Activated naive CD4-positive, alpha-beta T cell treated with anti-CD3 and anti-CD28 coated beads, Interleukin-2, amount 50 U/mL, for 16 hours (primary cell): ENCODE results near the gene ASIC3.

ENCODE experiments used
- DNase-seq: peaks from one replicate; pipeline ENCODE4 v3.0.0-alpha.2; 2020

The ASIC3 gene

DNA sequence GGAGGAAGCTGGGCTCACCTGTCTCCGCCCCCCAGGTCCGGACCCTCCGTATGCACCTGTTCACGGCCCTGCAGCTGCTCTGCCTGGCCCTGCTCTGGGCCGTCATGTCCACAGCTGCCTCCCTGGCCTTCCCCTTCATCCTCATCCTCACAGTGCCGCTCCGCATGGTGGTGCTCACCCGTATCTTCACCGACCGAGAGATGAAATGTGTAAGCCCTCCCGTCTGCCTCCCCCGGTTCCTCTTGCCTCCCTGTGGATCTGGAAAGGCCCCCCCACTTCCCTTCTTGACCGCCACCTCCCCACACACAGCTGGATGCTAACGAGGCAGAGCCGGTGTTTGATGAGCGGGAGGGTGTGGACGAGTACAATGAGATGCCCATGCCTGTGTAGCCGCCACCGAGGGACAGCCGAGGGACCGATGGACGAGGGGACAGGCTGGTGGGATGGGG lies 27.7 kb downstream of the ASIC3 start:
- DNase-seq = no peak

DNA sequence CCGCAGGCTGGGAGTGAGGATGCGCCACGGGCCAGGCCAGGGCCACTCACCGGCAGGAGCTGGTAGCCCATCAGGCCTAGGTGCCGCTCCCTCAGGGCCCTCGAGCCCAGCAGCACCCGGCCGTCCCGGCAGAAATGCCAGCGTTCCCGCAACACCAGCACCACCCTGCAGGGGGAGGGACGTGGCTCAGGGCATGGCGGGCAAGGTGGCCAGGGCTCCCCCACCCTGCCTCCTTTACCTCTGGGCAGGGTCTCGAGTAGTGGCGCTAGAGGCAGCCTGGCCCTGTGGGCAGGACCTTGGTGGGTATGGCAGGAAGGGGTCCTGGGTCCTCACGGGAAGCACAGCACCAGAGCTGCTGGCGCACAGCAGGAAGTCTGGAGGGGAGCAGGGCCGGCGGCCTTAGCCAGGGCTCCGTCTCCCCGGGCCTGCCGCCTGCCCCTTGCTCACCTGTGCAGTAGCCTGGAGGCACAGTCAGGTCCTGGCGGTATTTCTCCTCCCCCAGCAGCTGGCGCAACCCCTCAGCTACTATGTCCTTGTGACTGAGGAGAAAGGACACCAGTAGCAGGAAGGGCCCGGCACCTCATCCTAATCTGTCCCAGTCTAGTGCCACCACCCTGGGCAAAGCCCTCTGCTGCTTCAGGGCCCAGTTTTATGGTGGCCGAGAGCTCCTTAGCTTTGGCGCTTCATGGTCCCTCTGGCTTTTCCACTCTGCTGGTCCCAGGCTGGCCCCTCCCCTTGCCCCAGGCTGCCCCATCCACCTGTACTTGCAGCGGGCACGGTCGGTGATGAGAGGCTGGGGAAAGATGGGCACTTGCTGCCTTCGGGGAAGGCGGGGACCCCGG lies 28.8 kb downstream of the ASIC3 start:
- peak; percentile 26 for DNase-seq

DNA sequence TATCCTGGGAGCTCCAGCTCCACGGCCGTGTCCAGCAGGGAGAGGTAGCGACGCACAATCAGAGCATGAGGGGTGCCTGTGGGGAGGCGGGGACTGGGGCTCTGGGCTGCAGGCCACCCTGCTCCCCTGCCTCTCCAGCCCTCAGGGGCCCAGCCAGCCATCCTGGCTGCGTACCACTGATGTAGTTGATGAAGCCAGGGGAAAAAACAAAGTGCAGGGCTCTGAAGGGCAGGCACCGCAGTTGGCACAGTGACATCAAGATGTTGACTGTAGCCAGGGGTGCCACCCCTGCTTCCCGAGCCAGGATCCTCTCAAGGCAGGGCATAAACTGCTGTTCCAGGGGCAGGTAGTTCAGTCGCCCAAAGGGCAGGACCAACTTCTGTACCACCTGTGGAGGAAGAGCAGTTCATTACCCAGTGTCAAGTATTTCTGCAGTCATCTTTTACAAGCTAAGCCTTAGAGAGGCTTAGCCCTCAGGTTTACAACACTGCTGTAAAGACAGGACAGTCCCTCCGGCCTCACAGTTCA lies 29.4 kb downstream of the ASIC3 start:
- no peak for DNase-seq

DNA sequence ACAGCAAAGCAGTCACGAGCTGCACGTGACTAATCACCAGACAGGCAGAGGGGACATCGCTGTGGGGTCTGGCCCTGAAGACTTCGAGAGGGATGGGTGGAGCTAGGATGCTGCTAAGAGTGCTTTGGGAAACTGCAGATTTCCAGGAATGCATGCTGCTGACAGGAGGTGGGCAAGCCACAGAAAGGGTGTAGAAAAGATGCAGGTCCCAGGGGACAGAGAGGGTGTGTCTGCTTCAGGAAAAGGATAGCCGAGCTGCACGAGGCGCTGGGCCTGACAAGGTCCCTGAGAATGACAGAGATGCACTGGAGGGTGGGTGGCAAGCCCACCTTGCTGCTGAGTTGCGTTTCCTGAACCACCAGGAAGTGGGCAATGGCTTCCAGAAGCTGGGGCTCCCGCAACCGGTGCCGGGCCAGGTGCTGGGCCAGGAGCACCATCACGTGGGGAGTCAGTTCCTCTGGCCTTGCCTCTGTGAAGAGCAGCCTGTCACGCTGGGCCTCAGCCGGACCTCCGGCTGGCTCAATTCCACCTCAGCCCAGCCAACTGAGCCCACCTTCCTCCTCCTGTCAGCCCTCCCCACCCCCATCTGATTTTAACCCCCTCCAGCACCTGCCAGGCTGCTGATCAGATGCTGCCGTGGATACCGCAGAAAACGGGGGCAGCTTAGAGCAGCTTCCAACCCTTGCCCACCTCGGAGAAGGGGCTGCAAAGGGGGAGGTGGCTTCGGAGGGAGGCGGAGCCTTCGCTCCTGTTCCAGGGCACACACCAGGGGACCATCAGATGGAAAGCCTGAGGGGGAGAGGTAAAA lies 30.1 kb downstream of the ASIC3 start:
- DNase-seq = no peak

DNA sequence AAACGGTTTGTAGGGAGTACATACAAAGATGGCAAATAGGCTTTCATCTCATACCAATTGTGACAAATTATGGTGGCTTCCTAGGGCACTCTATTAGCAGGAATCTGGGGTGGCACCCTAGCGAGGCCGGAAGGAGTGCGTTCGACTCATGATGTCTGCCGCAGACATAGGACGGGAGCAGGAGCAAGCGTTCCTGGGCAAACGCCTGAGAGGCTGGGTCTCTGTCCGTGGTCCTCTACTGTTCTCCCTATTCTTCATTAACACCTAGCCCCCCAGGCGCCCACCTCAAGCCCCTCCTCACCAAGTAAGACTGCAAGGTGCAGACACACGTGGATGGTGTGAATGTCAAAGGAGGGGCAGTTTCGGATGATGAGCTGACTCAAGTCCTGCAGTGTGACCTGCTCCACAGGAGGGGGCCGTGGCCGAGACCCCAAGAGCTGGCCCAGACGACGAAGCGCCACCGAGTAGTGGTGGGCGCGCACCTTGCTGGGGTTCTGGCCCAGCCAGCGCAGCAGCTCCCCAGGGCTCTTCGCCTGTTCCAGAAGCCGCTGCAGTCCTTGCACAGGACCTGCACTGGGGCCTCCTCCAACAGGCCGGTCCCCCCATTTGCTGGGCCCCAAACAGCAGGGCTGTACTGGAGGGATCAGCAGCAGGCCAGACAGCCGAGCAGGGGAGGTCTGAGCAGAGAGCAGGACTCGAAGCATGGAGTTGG lies 31.0 kb downstream of the ASIC3 start:
- DNase-seq = no peak

DNA sequence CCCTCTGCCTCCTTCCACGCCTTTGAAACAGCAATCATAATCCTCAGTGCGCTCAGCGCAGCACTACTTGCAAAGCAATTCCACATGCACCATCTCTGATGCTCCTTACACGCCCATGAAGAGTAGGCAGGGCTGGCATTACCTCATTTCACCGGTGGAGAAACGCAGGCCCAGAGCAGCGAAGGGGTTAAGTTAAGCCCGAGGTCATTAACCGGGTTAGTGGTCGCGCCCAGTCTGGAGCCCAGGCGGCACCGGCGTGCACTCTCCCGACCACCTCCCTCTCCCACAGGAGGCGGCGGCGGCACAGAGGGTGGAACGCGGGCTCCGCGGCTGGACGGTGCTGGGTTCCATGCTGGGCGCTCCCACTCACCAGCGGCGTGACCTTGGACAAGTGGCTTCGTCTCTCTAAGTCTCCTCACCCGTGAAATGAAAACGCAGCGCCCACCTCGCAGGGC lies 31.8 kb downstream of the ASIC3 start:
- no peak for DNase-seq

DNA sequence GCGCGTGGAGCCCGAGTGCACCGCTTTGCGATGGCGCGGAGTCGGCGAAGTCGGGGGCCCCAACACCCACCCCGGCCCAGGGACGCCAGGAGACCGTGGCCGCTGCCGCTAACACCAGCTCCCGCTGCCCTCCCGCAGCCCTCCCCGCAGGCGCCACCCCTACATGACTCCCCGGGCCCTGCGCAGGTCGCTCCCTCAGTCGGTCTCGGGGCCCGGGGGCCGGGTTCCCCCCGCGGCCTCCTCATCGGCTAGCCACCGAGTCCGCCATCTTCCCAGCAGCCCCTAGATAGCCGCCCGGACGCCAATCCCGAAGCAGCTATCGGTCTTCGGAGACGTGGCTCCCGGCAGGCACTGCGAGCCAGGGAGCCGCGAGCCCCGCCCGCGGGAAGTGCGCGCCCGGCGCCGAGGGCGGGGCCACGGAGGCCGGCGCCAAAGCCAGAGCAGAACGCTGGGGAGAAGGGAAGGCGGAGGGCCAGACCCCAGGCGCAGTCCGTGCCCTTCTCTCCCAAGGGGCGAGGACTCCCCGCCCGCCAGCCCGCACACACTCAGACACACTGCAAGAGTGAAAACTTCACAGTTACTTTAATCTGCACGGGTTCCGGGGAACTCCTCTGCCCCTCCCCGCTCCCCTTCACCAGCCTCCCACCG lies 32.3 kb downstream of the ASIC3 start, which contains the start of gene FASTK:
FASTK (minus strand) TSS at position 288 of the 648 bp plus-strand sequence; CDS start at position 245, 43 bp downstream.
- DNase-seq = peak; percentile 91

DNA sequence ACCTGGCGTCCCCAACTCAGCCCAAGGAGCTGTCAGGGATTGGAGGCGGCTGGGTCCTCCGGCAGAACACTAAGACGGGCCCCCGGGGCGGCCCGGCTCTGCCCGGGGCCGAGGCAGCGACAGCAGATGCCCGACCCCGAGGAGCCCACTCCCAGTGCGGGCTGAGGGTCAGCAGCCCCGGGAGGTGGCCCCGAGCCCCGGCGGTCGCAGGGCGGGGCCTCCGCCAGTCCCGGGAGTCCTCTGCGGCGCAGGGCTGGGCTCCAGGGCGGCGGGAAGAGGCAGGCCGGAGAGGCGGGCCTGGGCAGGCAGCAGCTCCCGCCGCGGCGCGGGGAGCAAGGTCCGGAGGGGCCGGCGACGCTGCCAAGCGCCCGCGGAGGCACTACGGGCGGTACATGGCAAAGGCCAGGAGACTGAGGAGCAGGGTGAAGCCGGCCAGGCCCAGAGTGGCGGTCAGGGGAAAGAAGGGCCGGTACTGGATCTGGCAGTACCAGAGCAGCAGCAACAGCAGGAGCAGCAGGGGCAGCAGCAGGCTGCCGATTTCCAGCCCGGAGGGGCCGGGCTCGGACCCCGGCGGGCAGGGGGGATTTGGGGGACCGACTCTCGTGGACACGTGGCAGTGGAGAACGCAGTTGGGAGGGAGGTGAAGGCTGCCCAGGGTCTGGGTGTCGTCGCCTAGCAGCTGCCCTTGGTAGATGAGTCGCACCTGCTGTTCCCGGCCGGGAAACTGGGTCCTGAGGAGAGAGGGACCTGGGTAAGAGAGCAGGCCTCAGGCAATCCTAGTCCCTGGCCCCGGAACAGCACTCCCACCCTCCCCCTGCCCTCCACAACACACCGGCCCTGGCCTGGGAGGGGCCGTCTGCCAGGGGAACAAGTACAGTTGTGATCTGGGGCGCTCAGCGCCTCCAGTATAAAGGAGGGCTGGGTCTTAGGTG lies 33.1 kb downstream of the ASIC3 start:
- no peak for DNase-seq

DNA sequence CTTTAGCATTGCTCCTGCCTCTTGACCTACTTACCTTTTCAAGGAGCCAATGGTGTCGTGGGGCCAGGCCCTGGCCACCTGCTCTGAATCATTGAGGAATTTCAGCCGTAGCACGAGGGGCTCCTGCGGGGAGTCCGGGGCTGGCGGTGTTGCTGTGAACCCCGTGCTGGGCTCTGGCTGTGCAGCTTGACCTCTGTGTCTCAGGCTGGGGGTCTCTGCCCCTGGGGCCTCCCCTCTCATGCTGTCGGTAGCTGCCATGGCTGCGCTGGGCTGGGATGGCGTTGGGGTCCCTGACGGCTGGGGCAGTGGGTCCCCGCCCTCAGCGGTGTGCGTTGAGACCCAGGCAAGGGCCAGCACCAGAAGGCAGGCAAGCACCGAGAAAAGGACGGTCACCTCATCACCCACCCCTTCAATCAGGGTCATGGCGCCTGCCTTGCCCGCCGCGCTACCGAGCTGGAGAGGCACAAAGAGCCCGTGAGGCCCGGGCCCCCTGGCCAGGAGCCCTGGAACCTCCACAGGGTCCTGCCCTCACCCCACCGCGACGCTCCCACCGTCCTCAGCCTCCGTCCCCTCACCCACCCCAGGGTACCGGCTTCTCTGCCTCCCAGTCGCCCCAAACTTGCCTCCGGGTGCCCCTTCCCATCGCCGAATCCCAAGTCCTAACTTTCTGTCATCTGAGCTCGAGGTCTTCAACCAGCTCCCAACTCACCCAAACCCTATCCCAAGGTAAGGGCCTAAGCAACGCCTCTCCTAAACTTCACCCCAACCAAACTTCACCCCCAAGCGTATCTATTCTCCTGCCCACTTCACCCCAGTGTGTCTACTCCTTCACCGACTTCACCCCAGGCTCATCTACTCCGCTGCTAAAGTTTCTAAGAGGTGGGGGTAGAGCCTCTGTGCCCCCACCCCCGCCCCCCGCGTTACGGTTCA lies 34.1 kb downstream of the ASIC3 start:
- no peak for DNase-seq

DNA sequence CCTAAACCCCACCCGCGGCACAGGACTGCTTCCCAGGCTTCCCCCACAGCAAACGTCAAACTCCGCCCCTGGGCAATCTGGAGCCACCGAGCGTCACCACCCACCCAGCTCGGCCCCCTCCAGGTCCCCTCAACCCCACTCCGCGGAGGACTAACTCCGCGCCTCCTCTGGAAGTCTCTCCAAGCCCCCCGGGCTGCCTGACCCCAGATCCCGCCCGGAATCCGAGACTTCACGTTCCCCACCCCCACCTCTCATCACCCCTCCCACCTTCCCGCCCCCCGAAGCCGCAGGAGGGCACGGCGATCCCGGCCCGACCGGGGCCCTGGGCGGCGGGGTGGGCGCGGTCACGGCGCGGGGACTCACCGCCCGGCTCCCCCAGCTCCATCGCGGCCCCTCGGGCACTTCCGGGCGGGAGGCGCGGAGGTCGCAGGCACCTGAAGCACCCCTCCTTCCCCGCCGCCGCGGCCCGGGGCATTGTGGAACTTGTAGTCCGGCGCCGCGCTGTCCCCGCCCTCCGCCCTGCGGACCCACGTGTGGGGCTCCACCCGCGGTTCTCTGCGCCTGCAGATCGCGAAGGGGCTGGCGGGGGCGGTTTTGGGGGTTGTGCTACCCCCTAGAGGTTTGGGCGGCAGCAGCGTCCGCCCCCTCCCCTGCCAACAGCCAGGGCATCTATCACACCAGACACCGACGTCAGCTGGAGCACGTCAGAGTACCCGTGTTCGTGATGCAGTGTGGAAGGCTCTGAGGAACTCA lies 34.9 kb downstream of the ASIC3 start, which contains the start of gene TMUB1:
TMUB1 (minus strand) TSS at position 423 of the 753 bp plus-strand sequence. CDS start 930 bp downstream, outside the sequence.
- DNase-seq = peak; percentile 85

DNA sequence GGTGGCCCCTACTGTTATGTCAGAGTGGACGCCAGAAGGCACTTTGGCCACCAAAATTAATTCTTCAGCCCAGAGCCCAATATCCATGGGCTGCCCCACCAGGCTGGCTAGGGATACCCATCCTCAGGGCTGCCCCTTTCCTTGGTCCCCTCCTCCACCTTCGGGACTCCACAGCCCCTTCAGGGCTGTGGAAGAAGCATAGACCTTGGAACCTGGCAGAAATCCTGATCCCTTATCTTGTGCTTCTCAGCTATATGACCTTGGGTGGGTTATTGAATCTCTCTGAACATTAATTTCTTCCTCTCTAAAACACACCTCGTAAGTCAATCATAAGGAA lies 35.5 kb downstream of the ASIC3 start:
- no peak for DNase-seq

DNA sequence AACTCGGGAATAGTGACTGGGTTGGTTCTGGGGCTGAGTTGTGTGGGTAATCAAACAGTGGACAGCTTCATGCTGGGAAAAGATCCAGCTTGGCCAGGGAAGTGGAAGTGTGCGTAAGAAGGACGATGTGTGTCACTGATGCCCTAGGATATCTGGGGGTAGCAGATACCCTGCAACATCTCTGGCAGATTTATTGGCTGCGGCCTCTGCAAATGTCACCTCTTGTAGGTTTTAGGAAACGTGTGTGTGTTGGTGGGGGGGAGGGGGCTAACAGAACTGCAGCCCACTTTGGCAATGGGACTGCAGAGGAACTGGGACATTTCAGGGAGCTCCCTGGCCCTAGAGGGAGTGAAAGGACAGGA lies 37.0 kb downstream of the ASIC3 start:
- no peak for DNase-seq

DNA sequence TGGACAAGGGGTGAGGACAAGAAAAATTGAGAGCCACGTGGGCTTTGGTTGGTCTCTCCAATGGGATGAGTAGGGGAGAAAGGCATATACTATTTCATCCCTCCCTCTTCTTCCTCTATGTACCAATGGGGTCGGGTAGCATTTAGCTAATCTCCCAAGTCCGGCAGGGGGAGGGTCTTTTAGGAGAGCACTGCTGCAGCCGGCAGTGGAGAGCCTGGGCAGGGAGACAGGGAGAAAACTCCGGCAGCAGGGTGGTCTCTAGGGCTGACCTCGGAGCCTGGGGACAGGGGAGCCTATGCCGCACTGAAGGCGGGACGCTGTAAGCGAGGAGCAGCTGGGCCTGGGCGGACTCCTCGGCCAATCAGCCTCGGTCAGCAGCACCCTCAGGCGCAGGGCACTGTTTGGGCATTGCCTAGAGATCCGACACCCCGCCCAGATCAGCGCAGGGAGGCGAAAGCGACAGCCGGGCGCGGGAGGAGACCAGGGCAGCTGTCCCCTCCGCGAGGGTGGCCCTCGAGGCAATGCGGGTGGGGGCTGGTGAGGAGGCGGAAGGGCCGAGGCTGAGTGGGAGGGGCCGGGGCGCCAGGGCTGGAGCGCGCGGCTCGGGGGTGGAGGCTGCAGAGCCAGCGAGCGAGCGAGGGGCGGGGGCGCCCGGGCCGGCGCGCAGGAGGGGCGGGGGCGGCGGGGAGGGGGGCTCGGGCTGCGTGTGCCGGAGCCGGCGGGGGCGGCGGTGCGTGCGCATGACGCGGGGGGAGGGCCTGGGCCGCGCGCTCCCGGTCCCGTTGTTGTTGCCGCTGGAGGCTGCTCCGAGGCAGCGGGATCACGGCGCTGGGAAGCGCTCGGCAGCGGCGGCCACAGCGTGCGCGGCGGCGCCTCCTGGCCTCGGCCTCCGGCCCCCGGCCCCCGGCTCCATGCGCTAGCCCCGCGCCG lies 37.6 kb downstream of the ASIC3 start, which contains the start of gene AGAP3:
AGAP3 (plus strand) TSS at position 785 of the 930 bp plus-strand sequence. CDS start 267 bp downstream, outside the sequence.
- DNase-seq = peak; percentile 72

DNA sequence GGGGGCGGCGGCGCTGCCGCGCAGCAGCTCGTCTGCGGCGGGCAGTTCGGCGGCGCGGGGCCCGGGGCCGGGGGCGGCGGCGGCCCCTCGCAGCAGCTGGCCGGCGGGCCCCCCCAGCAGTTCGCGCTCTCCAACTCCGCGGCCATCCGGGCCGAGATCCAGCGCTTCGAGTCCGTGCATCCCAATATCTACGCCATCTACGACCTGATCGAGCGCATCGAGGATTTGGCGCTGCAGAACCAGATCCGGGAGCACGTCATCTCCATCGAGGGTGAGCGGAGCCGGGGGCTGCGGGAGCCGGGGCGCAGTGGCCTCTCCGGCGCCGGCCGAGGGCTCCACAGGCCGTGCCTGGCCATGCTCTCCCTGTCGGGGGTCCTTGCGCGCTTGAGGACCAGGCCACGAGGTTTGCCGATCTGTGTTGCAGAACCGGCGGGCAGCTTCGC lies 38.5 kb downstream of the ASIC3 start:
- peak; percentile 40 for DNase-seq

DNA sequence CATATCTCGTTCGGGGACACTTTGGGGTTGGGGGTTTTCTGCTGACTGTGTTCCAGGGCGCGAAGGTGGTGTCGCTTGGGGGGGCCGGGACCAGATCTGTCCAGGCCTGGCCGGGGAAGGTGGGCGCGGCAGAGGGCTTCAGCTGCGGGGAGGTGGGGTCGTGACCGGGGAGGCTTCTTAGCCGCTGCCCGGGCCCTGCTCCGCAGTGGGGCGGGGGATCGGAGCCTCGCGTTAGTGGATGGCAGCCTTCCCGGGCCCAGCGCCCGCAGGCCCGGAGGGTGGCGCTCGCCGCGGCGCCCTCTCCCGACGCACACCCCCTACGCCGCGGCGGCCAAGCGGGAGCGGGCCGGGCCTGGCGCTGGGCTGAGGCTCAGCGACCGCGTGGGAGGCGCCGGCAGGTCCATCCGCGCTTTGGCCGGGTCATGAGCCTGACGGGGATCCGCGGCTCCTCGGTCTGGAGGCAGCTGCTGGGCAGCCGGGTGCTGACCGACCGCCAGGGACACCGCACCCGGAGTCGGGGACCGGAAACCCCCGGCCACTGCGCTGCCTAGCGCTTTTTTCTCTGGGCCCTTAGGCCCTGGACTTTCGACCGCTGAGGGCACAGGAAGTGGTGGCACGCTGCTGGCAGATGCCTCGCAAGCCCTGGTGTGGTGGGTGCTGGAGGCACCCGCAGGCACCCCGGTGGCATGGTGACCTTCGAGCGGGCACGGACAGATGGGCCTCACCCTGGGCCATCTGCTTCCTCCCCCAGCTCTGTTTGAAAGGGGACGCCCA lies 39.1 kb downstream of the ASIC3 start:
- DNase-seq = peak; percentile 48

DNA sequence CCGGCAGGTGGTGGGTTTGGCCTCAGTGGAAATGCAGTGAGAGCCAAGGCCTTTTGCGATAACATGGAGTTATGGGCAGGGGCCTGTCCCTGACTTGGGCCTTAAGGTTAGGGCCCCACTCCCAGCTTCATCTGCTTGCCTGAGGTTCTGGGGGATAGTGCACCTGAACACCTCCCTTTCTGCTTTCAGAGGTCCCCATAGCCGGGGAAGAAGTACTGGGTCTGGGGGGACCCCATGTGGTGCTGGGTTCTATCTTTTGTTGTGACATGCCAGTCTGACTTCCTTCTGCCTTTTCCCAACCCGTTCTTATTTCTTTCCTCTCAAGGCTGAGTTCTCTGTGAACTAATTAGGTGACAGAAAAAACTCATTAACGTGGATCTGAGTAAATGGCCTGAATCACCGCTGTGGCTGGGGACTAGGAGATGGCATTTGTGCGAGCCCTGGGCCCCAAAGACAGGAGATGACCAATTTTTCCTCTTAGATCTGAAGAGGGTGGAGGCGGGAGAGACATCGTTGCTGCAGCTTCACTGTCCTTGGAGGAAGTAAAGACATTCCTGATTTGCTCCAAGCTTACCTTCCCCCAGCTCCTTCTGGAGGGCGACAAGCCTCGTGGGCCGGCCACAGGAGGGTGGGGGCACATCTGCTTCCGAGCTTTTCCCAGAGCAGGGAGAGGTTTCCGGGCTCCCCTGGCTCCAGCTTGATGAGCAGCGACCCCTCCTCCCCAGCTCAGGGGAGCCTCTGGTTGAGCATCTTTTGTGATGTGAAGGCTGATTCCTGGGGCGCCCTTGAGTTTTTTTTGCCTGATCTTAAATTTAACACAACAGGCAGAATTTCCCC lies 39.9 kb downstream of the ASIC3 start:
- no peak for DNase-seq
